NCI-H187 (cell line): ENCODE measurements around the gene CCDC3.
"Not testable (repeated sequence)": the region's sequence is repeated elsewhere in the genome, so short reads cannot be mapped to it uniquely, and the experiment has no call there.

Source experiments
- DNase-seq, 2 experiments: peaks; one replicate each; lab custom pipeline; 2025; lab: John Stamatoyannopoulos, UW

CCDC3 gene

GRCh38 chr10:12887780-12888179 lies 113.7 kb downstream of the CCDC3 start:
- DNase-seq = no peak

GRCh38 chr10:12884851-12885250 lies 116.7 kb downstream of the CCDC3 start:
- DNase-seq = no peak

GRCh38 chr10:12880423-12880822 lies 121.1 kb downstream of the CCDC3 start:
- no peak for DNase-seq

- DNase-seq = no peak
Measured at GRCh38 chr10:12877150-12877549, 124.4 kb downstream of the CCDC3 start.

GRCh38 chr10:12876266-12876665 lies 125.2 kb downstream of the CCDC3 start:
- DNase-seq = no peak

GRCh38 chr10:12875100-12875499 lies 126.4 kb downstream of the CCDC3 start:
- DNase-seq = no peak

GRCh38 chr10:12874501-12874900 lies 127.0 kb downstream of the CCDC3 start:
- DNase-seq = no peak

GRCh38 chr10:12873172-12873571 lies 128.3 kb downstream of the CCDC3 start:
- no peak for DNase-seq

- DNase-seq = no peak
Measured at GRCh38 chr10:12872577-12872976, 128.9 kb downstream of the CCDC3 start.

- no peak for DNase-seq
Measured at GRCh38 chr10:12869427-12869826, 132.1 kb downstream of the CCDC3 start.

GRCh38 chr10:12868229-12868628 lies 133.3 kb downstream of the CCDC3 start:
- DNase-seq = no peak

- DNase-seq = not testable (repeated sequence)
Measured at GRCh38 chr10:12865515-12865914, 136.0 kb downstream of the CCDC3 start.

- no peak for DNase-seq
Measured at GRCh38 chr10:12862459-12862858, 139.1 kb downstream of the CCDC3 start.

- no peak for DNase-seq
Measured at GRCh38 chr10:12854988-12855387, 146.5 kb downstream of the CCDC3 start.

- DNase-seq = no peak
Measured at GRCh38 chr10:12852687-12853086, 148.8 kb downstream of the CCDC3 start.

- no peak for DNase-seq
Measured at GRCh38 chr10:12849319-12850181, 152.0 kb downstream of the CCDC3 start.

- no peak for DNase-seq
Measured at GRCh38 chr10:12848439-12849173, 152.9 kb downstream of the CCDC3 start.

- no peak for DNase-seq
Measured at GRCh38 chr10:12847361-12847975, 154.0 kb downstream of the CCDC3 start.

GRCh38 chr10:12846718-12847117 lies 154.8 kb downstream of the CCDC3 start:
- DNase-seq = no peak
